GM23338 (cell line): ENCODE data around the gene CHMP6. TPM values are rescaled to one million over a fixed set of nuclear protein-coding genes. Genes with fewer than 3 reads are reported as not detected.

Source experiments
- ATAC-seq: fragments of 200-7000 bp; cut with Tn5 transposase; 3 replicates; pipeline ENCODE4 v1.9.1; 2020
- DNase-seq: peaks from one replicate; pipeline ENCODE4 v3.0.0-alpha.2; 2015; ENCODE audit warnings: low spot score
- H2AFZ ChIP-seq: fragments of 200-600 bp; sonication (generic); 2 replicates; pipeline ENCODE4 v1.8.0; 2016; ENCODE audit warnings: antibody characterized with exemption, mild to moderate bottlenecking, moderate library complexity
- H3F3A ChIP-seq: fragments of 200-600 bp; sonication (generic); replicated peaks from 2 replicates; pipeline ENCODE4 v1.8.0; 2017; ENCODE audit warnings: antibody characterized with exemption, mixed run types, low read depth
- H3K27ac ChIP-seq: fragments of 200-600 bp; sonication (generic); 2 replicates; pipeline ENCODE4 v1.6.1; 2016; ENCODE audit warnings: low read depth
- H3K27me3 ChIP-seq: fragments of 200-600 bp; sonication (generic); 2 replicates; pipeline ENCODE4 v1.8.0; 2016; ENCODE audit warnings: mild to moderate bottlenecking, mixed run types, moderate library complexity; ENCODE audit not compliant: insufficient read depth
- H3K36me3 ChIP-seq: fragments of 200-600 bp; sonication (generic); 2 replicates; pipeline ENCODE4 v1.8.0; 2016; ENCODE audit warnings: mild to moderate bottlenecking; ENCODE audit not compliant: insufficient read depth
- H3K4me1 ChIP-seq: fragments of 200-600 bp; sonication (generic); 2 replicates; pipeline ENCODE4 v1.8.0; 2016; ENCODE audit warnings: mild to moderate bottlenecking, moderate library complexity; ENCODE audit not compliant: insufficient read depth
- H3K4me2 ChIP-seq: fragments of 200-600 bp; sonication (generic); 2 replicates; pipeline ENCODE4 v1.7.1; 2017; ENCODE audit warnings: mixed run types
- H3K4me3 ChIP-seq: fragments of 200-600 bp; sonication (generic); 2 replicates; pipeline ENCODE4 v1.6.1; 2016; ENCODE audit warnings: mixed run types
- H3K79me2 ChIP-seq: fragments of 200-600 bp; sonication (generic); replicated peaks from 2 replicates; pipeline ENCODE4 v1.8.0; 2017; ENCODE audit warnings: mild to moderate bottlenecking; ENCODE audit not compliant: insufficient read depth
- H3K9me2 ChIP-seq: fragments of 200-600 bp; sonication (generic); 2 replicates; pipeline ENCODE4 v1.8.0; 2017; ENCODE audit not compliant: insufficient read depth
- H4K20me1 ChIP-seq: fragments of 200-600 bp; sonication (generic); replicated peaks from 2 replicates; pipeline ENCODE4 v1.8.0; 2017; ENCODE audit warnings: mild to moderate bottlenecking; ENCODE audit not compliant: insufficient read depth
- H3K27ac Mint-ChIP-seq: 2 replicates; pipeline ENCODE4 v1.8.0; 2020; ENCODE audit warnings: inconsistent platforms, mild to moderate bottlenecking, moderate library complexity, mixed read lengths
- H3K27me3 Mint-ChIP-seq: 3 replicates; pipeline ENCODE4 v1.8.0; 2022; ENCODE audit warnings: low read depth, mild to moderate bottlenecking, moderate library complexity, mixed read lengths, inconsistent platforms; ENCODE audit not compliant: insufficient read depth, poor library complexity
- H3K36me3 Mint-ChIP-seq: 3 replicates; pipeline ENCODE4 v1.8.0; 2021; ENCODE audit warnings: low read depth, mild to moderate bottlenecking, inconsistent platforms, moderate library complexity, mixed read lengths
- H3K4me1 Mint-ChIP-seq: 3 replicates; pipeline ENCODE4 v1.8.0; 2020; ENCODE audit warnings: mild to moderate bottlenecking, inconsistent platforms, mixed read lengths
- H3K4me3 Mint-ChIP-seq: 3 replicates; pipeline ENCODE4 v1.8.0; 2021; ENCODE audit warnings: moderate library complexity, mild to moderate bottlenecking, inconsistent platforms, mixed read lengths
- H3K9me3 Mint-ChIP-seq: 3 replicates; pipeline ENCODE4 v1.8.0; 2020; ENCODE audit warnings: moderate library complexity, mild to moderate bottlenecking, inconsistent platforms, mixed read lengths
- CREB1 ChIP-seq: fragments of 250-450 bp; sonication (Bioruptor Pico); IDR thresholded peaks from 2 replicates; pipeline ENCODE4 v1.5.0; 2020; ENCODE audit warnings: low read depth, mild to moderate bottlenecking, moderate library complexity
- CTCF ChIP-seq, 2 experiments: fragments of 200-600 bp in 1 of 2; sonication (generic) in 1 of 2; conservative IDR thresholded peaks; 2 replicates each; pipeline versions ENCODE4 v1.5.1 to v1.6.1; 2016 to 2017; ENCODE audit warnings: antibody characterized with exemption in 2 of 2, low read depth in 2 of 2, mild to moderate bottlenecking in 2 of 2, moderate library complexity in 1 of 2
- ETS1 ChIP-seq: IDR thresholded peaks from 2 replicates; pipeline ENCODE4 v1.6.1; 2016; ENCODE audit warnings: antibody characterized with exemption
- POLR2AphosphoS5 ChIP-seq: IDR thresholded peaks from 2 replicates; pipeline ENCODE4 v1.6.1; 2016; ENCODE audit warnings: antibody characterized with exemption, low read depth
- REST ChIP-seq: IDR thresholded peaks from one replicate; pipeline ENCODE4 v1.6.1; 2018; ENCODE audit warnings: antibody characterized with exemption; ENCODE audit not compliant: unreplicated experiment
- ZNF331 ChIP-seq: fragments of 250-450 bp; sonication (Bioruptor Pico); IDR thresholded peaks from 2 replicates; pipeline ENCODE4 v1.5.0; 2020; ENCODE audit warnings: low read depth, mild to moderate bottlenecking, moderate library complexity
- polyA plus RNA-seq: library from polyadenylated mRNA; unstranded; fragments of >200 nt; fragmentation: Nextera tagmentation; extraction: Ambion mirVana; gene quantifications from 2 replicates; pipeline ENCODE4 v1.2.1, GENCODE V29; 2016
- total RNA-seq: library from RNA; depleted of rRNA; stranded (reverse); fragments of >200 nt; shearing (Covaris generic); gene quantifications from 2 replicates; pipeline ENCODE4 v1.2.3, GENCODE V29; 2014
- TF ChIP-seq, protein P1 (sequence below): fragments of 250-450 bp; sonication (Bioruptor Pico); IDR thresholded peaks from 2 replicates; pipeline ENCODE4 v1.5.0; 2020; ENCODE audit warnings: mild to moderate bottlenecking, moderate library complexity

CHMP6 gene
- total and polyA plus RNA-seq, 2 experiments from 2014 or later = 12.3 to 14.0 TPM

GRCh38 chr17:81040791-81041337, 49.2 kb downstream of the CHMP6 start:
- H3K79me2 ChIP-seq = peaks cover 93% of the 10 kb centered on the region
- H3K27me3 Mint-ChIP-seq = peaks cover 17% of the 10 kb centered on the region
- DNase-seq (peak; percentile 82), ATAC-seq (peak; percentile 76)
- H3K4me1 Mint-ChIP-seq = peaks cover 31% of the 10 kb centered on the region
- no peaks in the 10 kb centered on the region for H3K9me2 ChIP-seq
- no peak overlapping the region for H2AFZ ChIP-seq
- H3K4me2 ChIP-seq = no peak overlapping the region
- H3K9me3 Mint-ChIP-seq = no peaks in the 10 kb centered on the region
- no peak overlapping the region for H3K4me3 ChIP-seq
- H3K4me1 ChIP-seq = peaks cover 11% of the 10 kb centered on the region; the same call in 1 of the 2 replicates
- no peak overlapping the region for H3K27ac Mint-ChIP-seq
- H3K27ac ChIP-seq = no peak overlapping the region
- no peak for TF ChIP-seq REST
- no peak for TF ChIP-seq POLR2AphosphoS5
- peak; percentile 63 to 79 for TF ChIP-seq CTCF (conservative IDR thresholded peaks at IDR 0.05; ENCODE audit: low read depth in 2 of 2)
- no peak overlapping the region for H3K4me3 Mint-ChIP-seq
- peaks cover 10% of the 10 kb centered on the region for H4K20me1 ChIP-seq
- H3K36me3 Mint-ChIP-seq = no peaks in the 10 kb centered on the region; the same call in 2 of the 3 replicates
- H3F3A ChIP-seq = peaks cover 4% of the 10 kb centered on the region; the same call in 1 of the 2 replicates
- H3K27me3 ChIP-seq = peaks cover 6% of the 10 kb centered on the region; the same call in 1 of the 2 replicates
- H3K36me3 ChIP-seq = no peaks in the 10 kb centered on the region

GRCh38 chr17:81042606-81043005, 51.0 kb downstream of the CHMP6 start:
- peaks cover 80% of the 10 kb centered on the region for H3K79me2 ChIP-seq

More at GRCh38 chr17:81042606-81043005, 51.0 kb downstream of the CHMP6 start:
- TF ChIP-seq CREB1 (CRISPR knock-in tag) (no peak), ETS1 (no peak), ZNF331 (CRISPR knock-in tag) (no peak)
- TF ChIP-seq, protein P1, sequence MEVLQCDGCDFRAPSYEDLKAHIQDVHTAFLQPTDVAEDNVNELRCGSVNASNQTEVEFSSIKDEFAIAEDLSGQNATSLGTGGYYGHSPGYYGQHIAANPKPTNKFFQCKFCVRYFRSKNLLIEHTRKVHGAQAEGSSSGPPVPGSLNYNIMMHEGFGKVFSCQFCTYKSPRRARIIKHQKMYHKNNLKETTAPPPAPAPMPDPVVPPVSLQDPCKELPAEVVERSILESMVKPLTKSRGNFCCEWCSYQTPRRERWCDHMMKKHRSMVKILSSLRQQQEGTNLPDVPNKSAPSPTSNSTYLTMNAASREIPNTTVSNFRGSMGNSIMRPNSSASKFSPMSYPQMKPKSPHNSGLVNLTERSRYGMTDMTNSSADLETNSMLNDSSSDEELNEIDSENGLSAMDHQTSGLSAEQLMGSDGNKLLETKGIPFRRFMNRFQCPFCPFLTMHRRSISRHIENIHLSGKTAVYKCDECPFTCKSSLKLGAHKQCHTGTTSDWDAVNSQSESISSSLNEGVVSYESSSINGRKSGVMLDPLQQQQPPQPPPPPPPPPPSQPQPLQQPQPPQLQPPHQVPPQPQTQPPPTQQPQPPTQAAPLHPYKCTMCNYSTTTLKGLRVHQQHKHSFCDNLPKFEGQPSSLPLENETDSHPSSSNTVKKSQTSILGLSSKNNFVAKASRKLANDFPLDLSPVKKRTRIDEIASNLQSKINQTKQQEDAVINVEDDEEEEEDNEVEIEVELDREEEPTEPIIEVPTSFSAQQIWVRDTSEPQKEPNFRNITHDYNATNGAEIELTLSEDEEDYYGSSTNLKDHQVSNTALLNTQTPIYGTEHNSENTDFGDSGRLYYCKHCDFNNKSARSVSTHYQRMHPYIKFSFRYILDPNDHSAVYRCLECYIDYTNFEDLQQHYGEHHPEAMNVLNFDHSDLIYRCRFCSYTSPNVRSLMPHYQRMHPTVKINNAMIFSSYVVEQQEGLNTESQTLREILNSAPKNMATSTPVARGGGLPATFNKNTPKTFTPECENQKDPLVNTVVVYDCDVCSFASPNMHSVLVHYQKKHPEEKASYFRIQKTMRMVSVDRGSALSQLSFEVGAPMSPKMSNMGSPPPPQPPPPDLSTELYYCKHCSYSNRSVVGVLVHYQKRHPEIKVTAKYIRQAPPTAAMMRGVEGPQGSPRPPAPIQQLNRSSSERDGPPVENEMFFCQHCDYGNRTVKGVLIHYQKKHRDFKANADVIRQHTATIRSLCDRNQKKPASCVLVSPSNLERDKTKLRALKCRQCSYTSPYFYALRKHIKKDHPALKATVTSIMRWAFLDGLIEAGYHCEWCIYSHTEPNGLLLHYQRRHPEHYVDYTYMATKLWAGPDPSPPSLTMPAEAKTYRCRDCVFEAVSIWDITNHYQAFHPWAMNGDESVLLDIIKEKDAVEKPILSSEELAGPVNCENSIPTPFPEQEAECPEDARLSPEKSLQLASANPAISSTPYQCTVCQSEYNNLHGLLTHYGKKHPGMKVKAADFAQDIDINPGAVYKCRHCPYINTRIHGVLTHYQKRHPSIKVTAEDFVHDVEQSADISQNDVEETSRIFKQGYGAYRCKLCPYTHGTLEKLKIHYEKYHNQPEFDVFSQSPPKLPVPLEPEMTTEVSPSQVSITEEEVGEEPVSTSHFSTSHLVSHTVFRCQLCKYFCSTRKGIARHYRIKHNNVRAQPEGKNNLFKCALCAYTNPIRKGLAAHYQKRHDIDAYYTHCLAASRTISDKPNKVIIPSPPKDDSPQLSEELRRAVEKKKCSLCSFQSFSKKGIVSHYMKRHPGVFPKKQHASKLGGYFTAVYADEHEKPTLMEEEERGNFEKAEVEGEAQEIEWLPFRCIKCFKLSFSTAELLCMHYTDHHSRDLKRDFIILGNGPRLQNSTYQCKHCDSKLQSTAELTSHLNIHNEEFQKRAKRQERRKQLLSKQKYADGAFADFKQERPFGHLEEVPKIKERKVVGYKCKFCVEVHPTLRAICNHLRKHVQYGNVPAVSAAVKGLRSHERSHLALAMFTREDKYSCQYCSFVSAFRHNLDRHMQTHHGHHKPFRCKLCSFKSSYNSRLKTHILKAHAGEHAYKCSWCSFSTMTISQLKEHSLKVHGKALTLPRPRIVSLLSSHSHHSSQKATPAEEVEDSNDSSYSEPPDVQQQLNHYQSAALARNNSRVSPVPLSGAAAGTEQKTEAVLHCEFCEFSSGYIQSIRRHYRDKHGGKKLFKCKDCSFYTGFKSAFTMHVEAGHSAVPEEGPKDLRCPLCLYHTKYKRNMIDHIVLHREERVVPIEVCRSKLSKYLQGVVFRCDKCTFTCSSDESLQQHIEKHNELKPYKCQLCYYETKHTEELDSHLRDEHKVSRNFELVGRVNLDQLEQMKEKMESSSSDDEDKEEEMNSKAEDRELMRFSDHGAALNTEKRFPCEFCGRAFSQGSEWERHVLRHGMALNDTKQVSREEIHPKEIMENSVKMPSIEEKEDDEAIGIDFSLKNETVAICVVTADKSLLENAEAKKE = no peak
- Histone ChIP-seq H4K20me1 (peaks cover 6% of the 10 kb centered on the region), H3K27ac (no peak overlapping the region), H2AFZ (no peak overlapping the region), H3F3A (peaks cover 4% of the 10 kb centered on the region; the same call in 1 of the 2 replicates), H3K9me2 (no peaks in the 10 kb centered on the region), H3K4me2 (no peak overlapping the region), H3K36me3 (no peaks in the 10 kb centered on the region), H3K27me3 (no peaks in the 10 kb centered on the region), H3K4me3 (no peak overlapping the region), H3K4me1 (no peaks in the 10 kb centered on the region)
- Mint-ChIP-seq H3K9me3 (no peaks in the 10 kb centered on the region), H3K27me3 (peaks cover 15% of the 10 kb centered on the region), H3K36me3 (no peaks in the 10 kb centered on the region), H3K27ac (no peak overlapping the region), H3K4me3 (no peak overlapping the region), H3K4me1 (peaks cover 17% of the 10 kb centered on the region)
- DNase-seq (no peak), ATAC-seq (no peak)
